GM15510 (cell line): ENCODE measurements around the gene PARD3.

Experiments
- POLR2A ChIP-seq: IDR thresholded peaks from 3 replicates; pipeline ENCODE4 v1.6.1; 2011; ENCODE audit warnings: borderline replicate concordance; ENCODE audit not compliant: insufficient read length; ENCODE audit errors: extremely low read depth

PARD3 gene

GRCh38 chr10:34237898-34238455, 577.1 kb downstream of the PARD3 start:
- no peak for TF ChIP-seq POLR2A

GRCh38 chr10:34236931-34237330, 578.2 kb downstream of the PARD3 start:
- TF ChIP-seq POLR2A: no peak

GRCh38 chr10:34235164-34235832, 579.8 kb downstream of the PARD3 start:
- TF ChIP-seq POLR2A: no peak

- TF ChIP-seq POLR2A: no peak
These were observed 582.6 kb downstream of the PARD3 start for GRCh38 chr10:34232481-34232880.

- no peak for TF ChIP-seq POLR2A
These were observed 583.5 kb downstream of the PARD3 start for GRCh38 chr10:34231441-34232180.

GRCh38 chr10:34229917-34230316, 585.2 kb downstream of the PARD3 start:
- TF ChIP-seq POLR2A: no peak

- no peak for TF ChIP-seq POLR2A
These were observed 587.0 kb downstream of the PARD3 start for GRCh38 chr10:34228066-34228465.

- no peak for TF ChIP-seq POLR2A
These were observed 590.5 kb downstream of the PARD3 start for GRCh38 chr10:34224639-34225038.

GRCh38 chr10:34223658-34224057, 591.4 kb downstream of the PARD3 start:
- no peak for TF ChIP-seq POLR2A

- no peak for TF ChIP-seq POLR2A
These were observed 592.7 kb downstream of the PARD3 start for GRCh38 chr10:34222359-34222758.

GRCh38 chr10:34219753-34220548, 595.1 kb downstream of the PARD3 start:
- no peak for TF ChIP-seq POLR2A

- no peak for TF ChIP-seq POLR2A
These were observed 597.6 kb downstream of the PARD3 start for GRCh38 chr10:34217524-34217923.

GRCh38 chr10:34216348-34216945, 598.6 kb downstream of the PARD3 start:
- no peak for TF ChIP-seq POLR2A

GRCh38 chr10:34213805-34214197, 601.3 kb downstream of the PARD3 start:
- TF ChIP-seq POLR2A: no peak
